GM21367 (cell line): ENCODE results near the gene BDH1.
"Not testable (repeated sequence)": the region's sequence is repeated elsewhere in the genome, so short reads cannot be mapped to it uniquely, and the experiment has no call there.

ENCODE experiments used
- ATAC-seq: cut with Tn5 transposase; IDR thresholded peaks from one replicate; pipeline ENCODE4 v1.9.1; 2021; ENCODE audit not compliant: unreplicated experiment

The BDH1 gene

DNA sequence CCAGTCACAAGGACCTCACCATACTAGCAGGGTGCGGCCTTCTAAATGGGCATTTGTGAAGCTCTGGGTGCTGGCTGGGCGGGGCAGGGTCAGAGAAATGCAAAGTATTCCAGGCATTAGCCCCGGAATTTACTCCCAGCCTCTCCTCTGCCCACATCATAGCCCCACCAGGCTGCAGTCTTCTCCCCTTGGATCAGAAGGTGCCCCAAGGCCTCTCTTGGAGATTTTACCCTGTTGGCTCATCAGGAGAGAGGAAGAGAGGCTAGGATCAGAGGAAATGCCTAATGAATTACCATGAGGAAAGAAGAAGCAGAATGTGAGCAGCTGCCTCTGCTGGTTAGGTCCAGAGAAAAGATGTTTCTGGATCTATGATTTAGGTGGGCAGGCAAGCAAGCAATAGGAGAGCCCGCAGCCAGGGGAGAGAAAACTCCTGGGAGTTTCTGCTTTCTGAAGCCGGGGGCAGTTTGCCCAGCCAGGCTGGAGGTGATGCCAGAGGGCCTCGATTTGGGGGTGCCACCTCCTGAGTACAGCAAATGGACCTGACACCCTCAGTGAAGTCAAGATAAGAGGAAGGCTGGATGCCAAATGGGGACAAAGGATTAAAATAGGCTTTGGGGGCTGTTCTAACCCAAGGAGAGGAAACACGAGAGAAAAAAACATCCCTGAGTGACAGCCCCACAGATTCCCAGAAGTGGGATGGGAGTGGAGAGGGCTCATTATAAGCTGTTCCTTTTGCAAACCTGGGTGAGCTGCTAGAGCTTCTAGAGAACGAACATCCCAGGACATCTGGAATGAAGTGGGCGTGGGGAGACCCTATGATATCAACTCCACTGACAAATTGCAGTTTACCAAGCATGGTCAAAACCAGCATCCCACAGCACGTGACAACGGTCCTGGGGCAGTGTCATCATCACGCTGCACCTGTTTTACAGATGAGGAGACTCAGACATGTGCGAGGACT, 65.4 kb downstream of the BDH1 start:
- no peak for ATAC-seq

GRCh38 chr3:197487911-197488391, 67.8 kb downstream of the BDH1 start:
- ATAC-seq, result no peak

GRCh38 chr3:197486861-197487260, 68.9 kb downstream of the BDH1 start:
- ATAC-seq, result no peak

DNA sequence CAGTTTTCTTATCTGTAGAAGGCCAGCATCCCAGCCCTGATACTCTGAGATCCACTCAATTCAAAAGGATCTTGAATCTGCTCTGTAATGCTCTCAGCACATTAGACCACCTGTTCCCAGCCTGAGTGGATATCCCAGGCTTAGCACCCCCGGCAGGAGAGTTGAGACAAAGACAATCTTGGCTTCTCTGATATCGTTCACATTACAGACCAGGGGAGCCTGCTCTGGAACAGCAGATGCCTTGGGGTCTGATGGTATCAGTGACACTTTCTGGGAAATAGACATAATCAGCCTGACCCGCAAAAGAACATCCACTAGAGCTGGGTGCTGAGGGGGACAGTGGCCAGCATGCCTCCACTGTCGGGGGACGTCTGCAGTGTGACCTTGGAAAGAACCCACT, 70.6 kb downstream of the BDH1 start:
- ATAC-seq, result no peak

DNA sequence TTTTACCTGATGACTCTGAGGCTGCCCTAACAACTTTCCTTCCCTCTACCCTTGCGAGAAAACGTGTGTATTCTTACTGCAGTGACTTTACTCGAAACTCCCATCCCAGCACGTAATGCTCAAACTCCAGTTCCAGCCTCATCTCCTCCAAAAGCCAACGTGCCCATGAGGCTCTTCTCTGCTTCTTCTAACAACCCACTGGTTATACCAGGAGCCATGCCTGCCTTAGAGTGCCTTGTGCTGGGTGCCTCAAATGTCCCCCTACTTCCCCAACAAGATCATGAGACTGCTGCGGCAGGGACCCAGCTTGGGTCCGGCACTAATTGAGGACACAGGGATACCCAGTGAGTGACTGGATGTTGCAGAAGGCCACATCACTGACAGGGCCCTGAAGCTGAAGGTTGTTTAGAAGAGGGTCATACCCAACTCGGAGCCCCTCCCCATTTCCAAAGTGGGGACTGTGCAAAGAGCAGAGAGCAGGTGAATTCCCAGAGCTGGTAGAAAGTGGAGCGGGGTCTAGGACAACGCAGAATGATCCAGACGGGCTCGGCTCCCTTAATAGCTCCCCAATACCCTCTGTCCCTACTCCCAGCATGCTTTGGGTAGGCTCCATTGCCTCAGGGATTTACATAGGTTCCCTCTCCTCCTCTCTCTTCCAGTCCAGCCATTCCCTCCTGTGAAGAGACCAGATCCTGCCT, 71.4 kb downstream of the BDH1 start:
- no peak for ATAC-seq

GRCh38 chr3:197482001-197482400, 73.8 kb downstream of the BDH1 start:
- no peak for ATAC-seq

GRCh38 chr3:197480320-197480719, 75.4 kb downstream of the BDH1 start:
- no peak for ATAC-seq

- no peak for ATAC-seq
Observed at GRCh38 chr3:197478746-197479668, 76.8 kb downstream of the BDH1 start.

- not testable (repeated sequence) for ATAC-seq
Observed at GRCh38 chr3:197477816-197478215, 78.0 kb downstream of the BDH1 start.

- no peak for ATAC-seq
Observed at GRCh38 chr3:197475997-197476525, 79.7 kb downstream of the BDH1 start.

- ATAC-seq, result no peak
Observed at GRCh38 chr3:197475514-197475913, 80.3 kb downstream of the BDH1 start.

DNA sequence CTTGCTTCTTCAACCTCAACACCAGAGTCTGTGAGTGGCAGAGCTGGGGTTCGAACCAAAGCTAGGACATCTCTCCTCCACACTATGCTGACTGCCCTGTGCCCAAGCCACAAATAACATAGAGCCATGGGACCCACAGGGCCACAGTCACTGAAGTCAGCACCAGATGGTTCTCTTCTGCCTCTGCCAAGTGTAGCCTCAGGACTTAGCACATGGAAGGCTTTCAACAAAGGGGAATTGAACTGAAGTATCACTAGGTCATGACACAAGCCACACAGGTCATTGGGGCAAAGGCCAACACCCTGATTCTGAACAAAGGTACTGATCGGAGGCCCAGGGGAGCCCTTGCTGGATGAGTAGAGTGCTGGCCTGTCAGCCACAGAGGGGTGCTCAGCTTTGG, 83.6 kb downstream of the BDH1 start:
- no peak for ATAC-seq

GRCh38 chr3:197471221-197472010, 84.4 kb downstream of the BDH1 start:
- ATAC-seq, result no peak

GRCh38 chr3:197468866-197469382, 86.8 kb downstream of the BDH1 start:
- no peak for ATAC-seq

- ATAC-seq, result no peak
Observed at GRCh38 chr3:197468167-197468566, 87.6 kb downstream of the BDH1 start.

- ATAC-seq, result no peak
Observed at GRCh38 chr3:197466586-197467399, 89.0 kb downstream of the BDH1 start.

DNA sequence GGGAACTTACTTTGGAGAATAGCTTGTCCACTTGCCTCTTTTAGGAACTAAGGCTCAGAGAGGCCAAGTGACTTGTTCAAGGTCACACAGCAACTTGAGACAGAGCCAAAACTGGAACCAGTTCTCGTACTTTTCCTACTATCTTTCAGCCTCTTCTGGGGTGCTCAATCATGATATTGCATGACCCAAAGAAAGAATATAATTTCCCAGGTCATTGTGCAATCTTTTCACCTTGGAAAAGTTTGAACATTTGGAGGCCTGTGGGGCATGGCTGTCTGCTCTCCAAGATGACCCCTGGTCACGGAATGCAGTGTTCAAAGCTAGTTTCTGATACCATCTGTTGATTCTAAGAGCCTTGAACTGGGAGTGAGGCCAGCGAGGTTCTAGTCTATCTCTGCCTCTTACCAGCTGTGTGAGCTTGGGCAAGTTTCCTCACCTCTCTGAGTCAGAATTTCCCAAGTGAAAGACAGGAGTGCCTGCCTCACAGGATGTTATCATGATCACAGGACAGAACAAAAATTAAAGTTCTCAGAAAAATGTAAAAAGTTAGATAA, 89.7 kb downstream of the BDH1 start:
- no peak for ATAC-seq

DNA sequence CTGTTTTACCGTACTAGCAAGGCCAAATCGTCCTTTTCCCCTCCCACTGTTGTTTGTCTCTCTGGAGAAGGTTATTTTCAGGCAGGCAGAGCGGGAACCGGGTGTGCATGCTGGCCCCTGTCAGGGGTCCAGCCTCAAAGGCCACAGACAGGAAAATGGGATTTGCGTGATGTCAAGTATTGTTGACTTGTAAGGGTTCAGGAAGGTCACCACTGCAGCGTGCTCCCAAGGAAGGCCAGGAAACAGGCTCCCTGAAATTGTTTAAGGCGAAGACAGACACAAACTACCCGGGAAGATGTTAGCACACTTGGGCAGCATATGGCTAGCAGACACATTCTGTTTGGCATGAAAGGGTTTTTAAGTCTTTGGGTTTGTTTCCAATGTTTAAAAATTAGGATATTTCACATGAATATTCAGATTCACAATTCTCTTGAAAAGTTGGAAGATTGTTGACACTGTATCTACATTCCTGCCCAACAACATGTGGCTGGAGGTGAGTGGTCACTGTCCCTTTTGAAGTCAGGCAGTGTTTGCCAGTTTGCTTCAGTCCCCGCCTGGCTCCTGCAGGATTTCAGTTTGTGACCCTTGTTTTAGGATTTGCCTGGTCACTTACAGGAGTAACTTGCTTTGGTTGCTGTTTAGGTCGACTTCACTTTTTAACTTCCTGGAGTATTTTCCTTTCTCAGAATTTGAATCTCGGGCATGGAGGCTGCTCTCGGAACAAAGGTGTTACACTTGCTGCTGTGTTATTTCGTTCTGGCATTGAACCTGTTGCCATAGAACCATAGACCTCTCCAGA, 90.4 kb downstream of the BDH1 start:
- ATAC-seq, result no peak
